H9 (cell line): ENCODE measurements around the gene IFT57. TPM values are rescaled to one million over a fixed set of nuclear protein-coding genes. Genes with fewer than 3 reads are reported as not detected.

ENCODE experiments used
- DNase-seq: peaks from one replicate; pipeline ENCODE4 v3.0.0-alpha.2; 2017
- H2AFZ ChIP-seq: one replicate; pipeline ENCODE4 v1.6.1; 2013; ENCODE audit warnings: mild to moderate bottlenecking, low read length, control low read depth, moderate library complexity
- H2AK5ac ChIP-seq: 2 replicates; pipeline ENCODE4 v1.6.1; 2013; ENCODE audit warnings: low read length, control low read depth, mixed read lengths; ENCODE audit not compliant: insufficient read length
- H2BK120ac ChIP-seq: one replicate; pipeline ENCODE4 v1.6.1; 2013; ENCODE audit warnings: low read depth, mild to moderate bottlenecking, low read length, control low read depth, inconsistent platforms; ENCODE audit not compliant: poor library complexity, severe bottlenecking
- H2BK12ac ChIP-seq: 2 replicates; pipeline ENCODE4 v1.6.1; 2013; ENCODE audit warnings: low read length, control low read depth, mixed read lengths, low read depth; ENCODE audit not compliant: insufficient read length
- H2BK15ac ChIP-seq: 2 replicates; pipeline ENCODE4 v1.6.1; 2013; ENCODE audit warnings: low read depth, low read length, control low read depth
- H2BK20ac ChIP-seq: one replicate; pipeline ENCODE4 v1.6.1; 2013; ENCODE audit warnings: low read depth, mild to moderate bottlenecking, low read length, control low read depth, inconsistent platforms; ENCODE audit not compliant: poor library complexity, severe bottlenecking
- H2BK5ac ChIP-seq: 2 replicates; pipeline ENCODE4 v1.6.1; 2013; ENCODE audit warnings: low read length, control low read depth, mixed read lengths; ENCODE audit not compliant: insufficient read length
- H3K14ac ChIP-seq: 2 replicates; pipeline ENCODE4 v1.6.1; 2013; ENCODE audit warnings: low read length, control low read depth; ENCODE audit not compliant: insufficient read depth
- H3K18ac ChIP-seq: 2 replicates; pipeline ENCODE4 v1.6.1; 2013; ENCODE audit warnings: low read depth, mild to moderate bottlenecking, mixed read lengths, low read length, control low read depth; ENCODE audit not compliant: insufficient read length
- H3K23ac ChIP-seq: 2 replicates; pipeline ENCODE4 v1.6.1; 2013; ENCODE audit warnings: low read length, control low read depth, mixed read lengths, low read depth; ENCODE audit not compliant: insufficient read length
- H3K23me2 ChIP-seq: 2 replicates; pipeline ENCODE4 v1.6.1; 2013; ENCODE audit warnings: low read depth, mild to moderate bottlenecking, mixed read lengths, low read length, control low read depth; ENCODE audit not compliant: insufficient read length, poor library complexity, severe bottlenecking
- H3K27ac ChIP-seq: 2 replicates; pipeline ENCODE4 v1.5.1; 2013; ENCODE audit warnings: low read length, control low read depth, mixed read lengths, low read depth; ENCODE audit not compliant: insufficient read length
- H3K27me3 ChIP-seq: 2 replicates; pipeline ENCODE4 v1.6.1; 2013; ENCODE audit warnings: low read length, control low read depth, inconsistent platforms; ENCODE audit not compliant: insufficient read depth
- H3K4ac ChIP-seq: 2 replicates; pipeline ENCODE4 v1.6.1; 2013; ENCODE audit warnings: low read depth, mild to moderate bottlenecking, control low read depth, inconsistent platforms, low read length, moderate library complexity
- H3K4me1 ChIP-seq: 2 replicates; pipeline ENCODE4 v1.6.1; 2013; ENCODE audit warnings: low read length, control low read depth, inconsistent platforms; ENCODE audit not compliant: insufficient read depth
- H3K4me2 ChIP-seq: 2 replicates; pipeline ENCODE4 v1.6.1; 2013; ENCODE audit warnings: low read length, control low read depth, mixed read lengths; ENCODE audit not compliant: insufficient read length, insufficient read depth
- H3K56ac ChIP-seq: 2 replicates; pipeline ENCODE4 v1.6.1; 2013; ENCODE audit warnings: low read depth, mild to moderate bottlenecking, mixed read lengths, low read length, control low read depth; ENCODE audit not compliant: insufficient read length
- H3K79me1 ChIP-seq: 2 replicates; pipeline ENCODE4 v1.6.1; 2013; ENCODE audit warnings: low read depth, mild to moderate bottlenecking, moderate library complexity, low read length, control low read depth, inconsistent platforms; ENCODE audit not compliant: insufficient read depth, poor library complexity, severe bottlenecking
- H3K79me2 ChIP-seq: 2 replicates; pipeline ENCODE4 v1.6.1; 2013; ENCODE audit warnings: low read length, control low read depth, inconsistent platforms; ENCODE audit not compliant: insufficient read depth
- H3K9ac ChIP-seq: 2 replicates; pipeline ENCODE4 v1.6.1; 2013; ENCODE audit warnings: low read length, control low read depth, mixed read lengths; ENCODE audit not compliant: insufficient read length; ENCODE audit errors: extremely low read depth
- H3K9me3 ChIP-seq: one replicate; pipeline ENCODE4 v1.6.1; 2013; ENCODE audit warnings: low read depth, low read length, inconsistent platforms; ENCODE audit not compliant: control insufficient read depth
- H3T11ph ChIP-seq: one replicate; pipeline ENCODE4 v1.6.1; 2013; ENCODE audit warnings: mild to moderate bottlenecking, low read length, control low read depth, inconsistent platforms
- H4K20me1 ChIP-seq: one replicate; pipeline ENCODE4 v1.6.1; 2013; ENCODE audit not compliant: control insufficient read depth, insufficient read length, insufficient read depth
- H4K5ac ChIP-seq: 2 replicates; pipeline ENCODE4 v1.6.1; 2013; ENCODE audit warnings: low read depth, mild to moderate bottlenecking, mixed read lengths, low read length, control low read depth; ENCODE audit not compliant: insufficient read length
- H4K8ac ChIP-seq: replicated peaks from 2 replicates; pipeline ENCODE4 v1.6.1; 2013; ENCODE audit warnings: low read length, control low read depth, mixed read lengths, low read depth; ENCODE audit not compliant: insufficient read length
- H4K91ac ChIP-seq: 2 replicates; pipeline ENCODE4 v1.6.1; 2013; ENCODE audit warnings: low read depth, mild to moderate bottlenecking, moderate library complexity, mixed read lengths, low read length, control low read depth; ENCODE audit not compliant: insufficient read length
- H3K27ac Mint-ChIP-seq, 3 experiments: 2 replicates in 2 of 3; 3 replicates in 1 of 3; pipeline ENCODE4 v1.8.0; 2020 to 2021; ENCODE audit warnings: mixed read lengths in 3 of 3, mild to moderate bottlenecking in 1 of 3, moderate library complexity in 1 of 3
- H3K27me3 Mint-ChIP-seq: 2 replicates; pipeline ENCODE4 v1.8.0; 2021; ENCODE audit warnings: low read depth, mild to moderate bottlenecking, moderate library complexity, mixed read lengths
- H3K36me3 Mint-ChIP-seq, 3 experiments: 2 replicates in 2 of 3; 3 replicates in 1 of 3; pipeline ENCODE4 v1.8.0; 2020 to 2021; ENCODE audit warnings: low read depth in 3 of 3, mixed read lengths in 3 of 3; ENCODE audit not compliant: insufficient read depth in 1 of 3
- H3K4me1 Mint-ChIP-seq, 2 experiments: 2 replicates each; pipeline ENCODE4 v1.8.0; 2020; ENCODE audit warnings: mixed read lengths in 2 of 2
- H3K4me3 Mint-ChIP-seq, 2 experiments: 2 replicates in 1 of 2; 3 replicates in 1 of 2; pipeline ENCODE4 v1.8.0; 2020 to 2021; ENCODE audit warnings: mild to moderate bottlenecking in 2 of 2, mixed read lengths in 2 of 2, moderate library complexity in 1 of 2
- H3K9me3 Mint-ChIP-seq, 2 experiments: 2 replicates in 1 of 2; 3 replicates in 1 of 2; pipeline ENCODE4 v1.8.0; 2020; ENCODE audit warnings: mild to moderate bottlenecking in 2 of 2, mixed read lengths in 2 of 2, moderate library complexity in 1 of 2
- WGBS: extraction: QIAGEN DNeasy Blood & Tissue Kit; methylation state at CpG from one replicate; pipeline ENCODE4 v1.1.7; 2013; ENCODE audit warnings: missing lambda C conversion rate, low lambda C conversion rate, mixed read lengths; ENCODE audit not compliant: insufficient read length; ENCODE audit errors: extremely low coverage; 5-methylcytosine and 5-hydroxymethylcytosine counted together
- total RNA-seq: library from RNA; stranded (reverse); gene quantifications from 2 replicates; pipeline ENCODE4 v1.2.1, GENCODE V29; 2021
- TF ChIP-seq, protein P1 (sequence below): fragments of 200-600 bp; sonication (generic); conservative IDR thresholded peaks from 3 replicates; pipeline ENCODE4 v1.8.0; 2021; ENCODE audit warnings: antibody characterized with exemption, mild to moderate bottlenecking

Gene IFT57
- total RNA-seq, 1 experiment from 2014 or later, result 21.4 TPM

DNA sequence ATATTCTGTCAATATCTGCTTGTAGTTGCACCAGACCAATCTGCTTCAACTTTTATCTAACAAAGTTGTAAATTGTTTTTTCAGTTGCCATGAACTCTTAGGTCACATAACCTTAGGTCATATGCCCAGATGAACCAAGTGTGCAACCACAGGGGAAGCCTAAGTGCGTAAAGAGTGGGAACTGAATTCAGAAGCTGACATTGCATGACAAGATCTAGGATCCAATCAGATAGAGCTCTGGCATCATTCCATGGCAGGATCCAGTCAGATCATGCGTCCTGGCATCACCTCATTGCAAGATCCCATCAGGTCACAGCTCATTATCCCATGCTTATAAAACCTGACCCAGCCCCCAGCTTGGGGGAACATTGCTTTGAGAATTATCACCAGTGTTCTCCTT, 18.9 kb upstream of the IFT57 start:
- Histone ChIP-seq H3K56ac (no peak overlapping the region), H2AFZ (no peak overlapping the region), H3K4ac (no peak overlapping the region), H2BK120ac (no peak overlapping the region), H3K79me1 (no peaks in the 10 kb centered on the region), H3K23ac (no peak overlapping the region), H2BK5ac (no peak overlapping the region), H3K4me1 (no peaks in the 10 kb centered on the region), H3K27ac (no peak overlapping the region), H3T11ph (no peak overlapping the region), H3K79me2 (no peaks in the 10 kb centered on the region), H3K4me2 (no peak overlapping the region), H2BK12ac (no peak overlapping the region), H2BK20ac (no peak overlapping the region), H4K91ac (no peak overlapping the region), H3K23me2 (no peaks in the 10 kb centered on the region), H4K5ac (no peak overlapping the region), H4K8ac (no peak overlapping the region), H3K9ac (no peak overlapping the region), H4K20me1 (no peaks in the 10 kb centered on the region), H3K14ac (no peak overlapping the region), H2BK15ac (no peak overlapping the region), H3K18ac (no peak overlapping the region), H2AK5ac (no peak overlapping the region), H3K27me3 (no peaks in the 10 kb centered on the region), H3K9me3 (no peaks in the 10 kb centered on the region)
- DNase-seq, result no peak
- no CpG with 5 or more reads among the region's 2 CpGs for WGBS
- H3K9me3 Mint-ChIP-seq, result peaks cover 10 to 13% of the 10 kb centered on the region in 2 experiments
- H3K36me3 Mint-ChIP-seq, result peaks cover 5 to 6% (median 5%) of the 10 kb centered on the region in 3 experiments; a peak in 4 of 7 replicates
- H3K27ac Mint-ChIP-seq, result no peak overlapping the region
- no peak overlapping the region for H3K4me3 Mint-ChIP-seq
- peaks cover 3% of the 10 kb centered on the region in 2 experiments; a peak in 1 of 4 replicates for H3K4me1 Mint-ChIP-seq
- no peaks in the 10 kb centered on the region; the same call in 1 of the 2 replicates for H3K27me3 Mint-ChIP-seq
- TF ChIP-seq, protein P1, sequence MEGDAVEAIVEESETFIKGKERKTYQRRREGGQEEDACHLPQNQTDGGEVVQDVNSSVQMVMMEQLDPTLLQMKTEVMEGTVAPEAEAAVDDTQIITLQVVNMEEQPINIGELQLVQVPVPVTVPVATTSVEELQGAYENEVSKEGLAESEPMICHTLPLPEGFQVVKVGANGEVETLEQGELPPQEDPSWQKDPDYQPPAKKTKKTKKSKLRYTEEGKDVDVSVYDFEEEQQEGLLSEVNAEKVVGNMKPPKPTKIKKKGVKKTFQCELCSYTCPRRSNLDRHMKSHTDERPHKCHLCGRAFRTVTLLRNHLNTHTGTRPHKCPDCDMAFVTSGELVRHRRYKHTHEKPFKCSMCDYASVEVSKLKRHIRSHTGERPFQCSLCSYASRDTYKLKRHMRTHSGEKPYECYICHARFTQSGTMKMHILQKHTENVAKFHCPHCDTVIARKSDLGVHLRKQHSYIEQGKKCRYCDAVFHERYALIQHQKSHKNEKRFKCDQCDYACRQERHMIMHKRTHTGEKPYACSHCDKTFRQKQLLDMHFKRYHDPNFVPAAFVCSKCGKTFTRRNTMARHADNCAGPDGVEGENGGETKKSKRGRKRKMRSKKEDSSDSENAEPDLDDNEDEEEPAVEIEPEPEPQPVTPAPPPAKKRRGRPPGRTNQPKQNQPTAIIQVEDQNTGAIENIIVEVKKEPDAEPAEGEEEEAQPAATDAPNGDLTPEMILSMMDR, result no peak
